KMS-11 (cell line): Measurements from ENCODE around the gene ARL6IP6.
"Not testable (repeated sequence)": the region's sequence is repeated elsewhere in the genome, so short reads cannot be mapped to it uniquely, and the experiment has no call there.

Source experiments
- H2AFZ ChIP-seq: fragments of 200-600 bp; sonication (generic); 2 replicates; pipeline ENCODE4 v1.6.1; 2016; ENCODE audit warnings: antibody characterized with exemption, mixed run types, low read depth
- H3K27ac ChIP-seq: fragments of 200-600 bp; sonication (generic); 2 replicates; pipeline ENCODE4 v1.6.1; 2016; ENCODE audit warnings: mild to moderate bottlenecking, mixed run types
- H3K27me3 ChIP-seq: fragments of 200-600 bp; sonication (generic); 2 replicates; pipeline ENCODE4 v1.6.1; 2017; ENCODE audit warnings: mild to moderate bottlenecking, low read depth, mixed run types, moderate library complexity; ENCODE audit not compliant: insufficient read depth
- H3K36me3 ChIP-seq: fragments of 200-600 bp; sonication (generic); 2 replicates; pipeline ENCODE4 v1.6.1; 2017; ENCODE audit warnings: mild to moderate bottlenecking, mixed run types; ENCODE audit not compliant: insufficient read depth
- H3K4me1 ChIP-seq: fragments of 200-600 bp; sonication (generic); 2 replicates; pipeline ENCODE4 v1.6.1; 2016; ENCODE audit warnings: mild to moderate bottlenecking, low read depth, mixed run types; ENCODE audit not compliant: poor library complexity, severe bottlenecking
- H3K4me2 ChIP-seq: fragments of 200-600 bp; sonication (generic); 2 replicates; pipeline ENCODE4 v1.7.0; 2016; ENCODE audit warnings: mild to moderate bottlenecking, mixed run types
- H3K4me3 ChIP-seq: fragments of 200-600 bp; sonication (generic); IDR thresholded peaks from 2 replicates; pipeline ENCODE4 v1.6.1; 2017; ENCODE audit warnings: low read depth, low read length, mixed read lengths; ENCODE audit not compliant: insufficient read depth
- H3K79me2 ChIP-seq: fragments of 200-600 bp; sonication (generic); 2 replicates; pipeline ENCODE4 v1.6.1; 2016; ENCODE audit warnings: low read depth, mixed run types; ENCODE audit not compliant: insufficient read depth
- H3K9ac ChIP-seq: fragments of 200-600 bp; sonication (generic); 2 replicates; pipeline ENCODE4 v1.6.1; 2016; ENCODE audit warnings: mild to moderate bottlenecking, mixed run types
- H4K20me1 ChIP-seq: fragments of 200-600 bp; sonication (generic); 2 replicates; pipeline ENCODE4 v1.6.1; 2016; ENCODE audit warnings: mild to moderate bottlenecking, mixed run types; ENCODE audit not compliant: insufficient read depth
- CTCF ChIP-seq: fragments of 200-600 bp; sonication (generic); conservative IDR thresholded peaks from 2 replicates; pipeline ENCODE4 v1.6.1; 2017; ENCODE audit warnings: low read depth, mild to moderate bottlenecking, antibody characterized with exemption, low read length, moderate library complexity, mixed read lengths

The ARL6IP6 gene

GRCh38 chr2:152738438-152738837 lies 20.0 kb downstream of the ARL6IP6 start:
- no peak overlapping the region for H3K4me3 ChIP-seq
- H3K36me3 ChIP-seq, result no peaks in the 10 kb centered on the region; the same call in 1 of the 2 replicates
- H3K79me2 ChIP-seq, result peaks cover 4% of the 10 kb centered on the region; the same call in 1 of the 2 replicates
- no peak overlapping the region for H3K4me2 ChIP-seq
- H3K4me1 ChIP-seq, result peaks cover 5% of the 10 kb centered on the region
- no peak for TF ChIP-seq CTCF
- no peaks in the 10 kb centered on the region for H3K27me3 ChIP-seq
- no peak overlapping the region for H2AFZ ChIP-seq
- no peak overlapping the region for H3K9ac ChIP-seq
- H4K20me1 ChIP-seq, result no peaks in the 10 kb centered on the region; the same call in 1 of the 2 replicates
- no peak overlapping the region for H3K27ac ChIP-seq

GRCh38 chr2:152739705-152740104 lies 21.3 kb downstream of the ARL6IP6 start:
- not testable (repeated sequence) for H3K27me3 ChIP-seq, H3K27ac ChIP-seq, H3K4me1 ChIP-seq, H3K36me3 ChIP-seq, H3K4me2 ChIP-seq, H3K9ac ChIP-seq, H4K20me1 ChIP-seq, H3K4me3 ChIP-seq, H2AFZ ChIP-seq, H3K79me2 ChIP-seq

- H3K79me2 ChIP-seq, result no peaks in the 10 kb centered on the region
- H3K36me3 ChIP-seq, result no peaks in the 10 kb centered on the region; the same call in 1 of the 2 replicates
Measured at GRCh38 chr2:152740743-152741328, 22.4 kb downstream of the ARL6IP6 start.

GRCh38 chr2:152743002-152743401 lies 24.6 kb downstream of the ARL6IP6 start:
- Histone ChIP-seq H3K27ac (no peak overlapping the region), H2AFZ (no peak overlapping the region), H3K4me2 (no peak overlapping the region), H3K9ac (no peak overlapping the region), H3K79me2 (no peaks in the 10 kb centered on the region), H4K20me1 (no peaks in the 10 kb centered on the region), H3K27me3 (no peaks in the 10 kb centered on the region), H3K4me1 (peaks cover 5% of the 10 kb centered on the region), H3K36me3 (no peaks in the 10 kb centered on the region; the same call in 1 of the 2 replicates), H3K4me3 (no peak overlapping the region)
- peak; percentile 79 for TF ChIP-seq CTCF

More at GRCh38 chr2:152740743-152741328, 22.4 kb downstream of the ARL6IP6 start:
- Histone ChIP-seq H3K4me3 (no peak overlapping the region), H4K20me1 (no peaks in the 10 kb centered on the region), H2AFZ (no peak overlapping the region), H3K9ac (no peak overlapping the region), H3K4me1 (peaks cover 5% of the 10 kb centered on the region), H3K27ac (no peak overlapping the region), H3K27me3 (no peaks in the 10 kb centered on the region), H3K4me2 (no peak overlapping the region)
- TF ChIP-seq CTCF, result peak; percentile 91

GRCh38 chr2:152747751-152748150 lies 29.3 kb downstream of the ARL6IP6 start:
- H3K4me3 ChIP-seq, H3K4me2 ChIP-seq, H4K20me1 ChIP-seq, H3K27ac ChIP-seq, H3K4me1 ChIP-seq, H2AFZ ChIP-seq, H3K36me3 ChIP-seq, H3K79me2 ChIP-seq, H3K9ac ChIP-seq, H3K27me3 ChIP-seq: not testable (repeated sequence)
